ENCODE measurements around the gene NAV2.

Gene NAV2

GRCh38 chr11:19813158-19813879, 100.7 kb downstream of the NAV2 start:
- no peaks in the 10 kb centered on the region for H3K9me3 ChIP-seq (ENCODE audit: insufficient read depth, low read depth, low read length)
- H3K4me3 ChIP-seq (ENCODE audit: low read length), result no peak overlapping the region
- peaks cover 81% of the 10 kb centered on the region for H3K4me1 ChIP-seq (ENCODE audit: insufficient read depth, low read length)
- H3K9ac ChIP-seq (ENCODE audit: low read depth, low read length), result no peak overlapping the region
- WGBS, result 93% methylated on average over 13 of the region's 13 CpGs
- H3K36me3 ChIP-seq (ENCODE audit: insufficient read depth, low read length), result no peaks in the 10 kb centered on the region
- no peaks in the 10 kb centered on the region for H3K27me3 ChIP-seq (ENCODE audit: insufficient read depth, low read length)
- H3K27ac ChIP-seq (ENCODE audit: low read depth, low read length), result no peak overlapping the region

GRCh38 chr11:19814421-19814820, 101.8 kb downstream of the NAV2 start:
- Histone ChIP-seq H3K27ac (ENCODE audit: low read depth, low read length) (no peak overlapping the region), H3K4me3 (ENCODE audit: low read length) (no peak overlapping the region), H3K36me3 (ENCODE audit: insufficient read depth, low read length) (no peaks in the 10 kb centered on the region), H3K9ac (ENCODE audit: low read depth, low read length) (no peak overlapping the region), H3K4me1 (ENCODE audit: insufficient read depth, low read length) (peaks cover 83% of the 10 kb centered on the region), H3K9me3 (ENCODE audit: insufficient read depth, low read depth, low read length) (no peaks in the 10 kb centered on the region), H3K27me3 (ENCODE audit: insufficient read depth, low read length) (no peaks in the 10 kb centered on the region)
- WGBS, result 88% methylated on average over 2 of the region's 2 CpGs

GRCh38 chr11:19816040-19816439, 103.4 kb downstream of the NAV2 start:
- peak overlapping the region; percentile 100 for H3K27ac ChIP-seq (ENCODE audit: low read depth, low read length)
- H3K9ac ChIP-seq (ENCODE audit: low read depth, low read length), result peak overlapping the region; percentile 51; the same call in 1 of the 2 replicates
- H3K36me3 ChIP-seq (ENCODE audit: insufficient read depth, low read length), result peaks cover 5% of the 10 kb centered on the region; the same call in 1 of the 2 replicates
- 65% methylated on average over 9 of the region's 10 CpGs for WGBS
- H3K4me3 ChIP-seq (ENCODE audit: low read length), result no peak overlapping the region; the same call in 1 of the 2 replicates
- H3K4me1 ChIP-seq (ENCODE audit: insufficient read depth, low read length), result peaks cover 83% of the 10 kb centered on the region
- H3K9me3 ChIP-seq (ENCODE audit: insufficient read depth, low read depth, low read length), result no peaks in the 10 kb centered on the region
- no peaks in the 10 kb centered on the region for H3K27me3 ChIP-seq (ENCODE audit: insufficient read depth, low read length)

- Histone ChIP-seq H3K27me3 (ENCODE audit: insufficient read depth, low read length) (no peaks in the 10 kb centered on the region), H3K4me3 (ENCODE audit: low read length) (peak overlapping the region; percentile 19), H3K9ac (ENCODE audit: low read depth, low read length) (peak overlapping the region; percentile 48), H3K36me3 (ENCODE audit: insufficient read depth, low read length) (peaks cover 11% of the 10 kb centered on the region; the same call in 1 of the 2 replicates), H3K27ac (ENCODE audit: low read depth, low read length) (peak overlapping the region; percentile 100), H3K9me3 (ENCODE audit: insufficient read depth, low read depth, low read length) (no peaks in the 10 kb centered on the region), H3K4me1 (ENCODE audit: insufficient read depth, low read length) (peaks cover 75% of the 10 kb centered on the region)
- 19% methylated on average over 4 of the region's 4 CpGs for WGBS
Measured at GRCh38 chr11:19816817-19817216, 104.2 kb downstream of the NAV2 start.

- peaks cover 73% of the 10 kb centered on the region for H3K4me1 ChIP-seq (ENCODE audit: insufficient read depth, low read length)
- H3K9ac ChIP-seq (ENCODE audit: low read depth, low read length), result peak overlapping the region; percentile 75
- 18% methylated on average over 6 of the region's 6 CpGs for WGBS
- peak overlapping the region; percentile 100 for H3K27ac ChIP-seq (ENCODE audit: low read depth, low read length)
- peak overlapping the region; percentile 35 for H3K4me3 ChIP-seq (ENCODE audit: low read length)
- no peaks in the 10 kb centered on the region for H3K9me3 ChIP-seq (ENCODE audit: insufficient read depth, low read depth, low read length)
- no peaks in the 10 kb centered on the region for H3K27me3 ChIP-seq (ENCODE audit: insufficient read depth, low read length)
- H3K36me3 ChIP-seq (ENCODE audit: insufficient read depth, low read length), result peaks cover 11% of the 10 kb centered on the region; the same call in 1 of the 2 replicates
Measured at GRCh38 chr11:19817265-19817851, 104.7 kb downstream of the NAV2 start.

- Histone ChIP-seq H3K27me3 (ENCODE audit: insufficient read depth, low read length) (no peaks in the 10 kb centered on the region), H3K36me3 (ENCODE audit: insufficient read depth, low read length) (peaks cover 11% of the 10 kb centered on the region; the same call in 1 of the 2 replicates), H3K9me3 (ENCODE audit: insufficient read depth, low read depth, low read length) (no peaks in the 10 kb centered on the region), H3K27ac (ENCODE audit: low read depth, low read length) (peak overlapping the region; percentile 100), H3K4me1 (ENCODE audit: insufficient read depth, low read length) (peaks cover 71% of the 10 kb centered on the region), H3K4me3 (ENCODE audit: low read length) (peak overlapping the region; percentile 35), H3K9ac (ENCODE audit: low read depth, low read length) (peak overlapping the region; percentile 75)
- 21% methylated on average over 3 of the region's 3 CpGs for WGBS
Measured at GRCh38 chr11:19817870-19818269, 105.2 kb downstream of the NAV2 start.

GRCh38 chr11:19818619-19819018, 106.0 kb downstream of the NAV2 start:
- H3K9me3 ChIP-seq (ENCODE audit: insufficient read depth, low read depth, low read length), result no peaks in the 10 kb centered on the region
- no peak overlapping the region for H3K9ac ChIP-seq (ENCODE audit: low read depth, low read length)
- H3K27me3 ChIP-seq (ENCODE audit: insufficient read depth, low read length), result no peaks in the 10 kb centered on the region
- H3K36me3 ChIP-seq (ENCODE audit: insufficient read depth, low read length), result peaks cover 11% of the 10 kb centered on the region; the same call in 1 of the 2 replicates
- 77% methylated on average over 3 of the region's 3 CpGs for WGBS
- no peak overlapping the region for H3K4me3 ChIP-seq (ENCODE audit: low read length)
- peaks cover 70% of the 10 kb centered on the region for H3K4me1 ChIP-seq (ENCODE audit: insufficient read depth, low read length)
- H3K27ac ChIP-seq (ENCODE audit: low read depth, low read length), result peak overlapping the region; percentile 100; the same call in 1 of the 2 replicates

- H3K4me1 ChIP-seq (ENCODE audit: insufficient read depth, low read length), result peaks cover 66% of the 10 kb centered on the region
- H3K9me3 ChIP-seq (ENCODE audit: insufficient read depth, low read depth, low read length), result no peaks in the 10 kb centered on the region
- H3K27ac ChIP-seq (ENCODE audit: low read depth, low read length), result peak overlapping the region; percentile 100; the same call in 1 of the 2 replicates
- WGBS, result 51% methylated on average over 2 of the region's 2 CpGs
- peak overlapping the region; percentile 41; the same call in 1 of the 2 replicates for H3K9ac ChIP-seq (ENCODE audit: low read depth, low read length)
- H3K4me3 ChIP-seq (ENCODE audit: low read length), result no peak overlapping the region
- H3K36me3 ChIP-seq (ENCODE audit: insufficient read depth, low read length), result peaks cover 11% of the 10 kb centered on the region; the same call in 1 of the 2 replicates
- H3K27me3 ChIP-seq (ENCODE audit: insufficient read depth, low read length), result no peaks in the 10 kb centered on the region
Measured at GRCh38 chr11:19819148-19819547, 106.5 kb downstream of the NAV2 start.

GRCh38 chr11:19820100-19820499, 107.5 kb downstream of the NAV2 start:
- Histone ChIP-seq H3K4me1 (ENCODE audit: insufficient read depth, low read length) (peaks cover 60% of the 10 kb centered on the region), H3K27me3 (ENCODE audit: insufficient read depth, low read length) (no peaks in the 10 kb centered on the region), H3K27ac (ENCODE audit: low read depth, low read length) (0 out of 2 replicates have a peak overlapping the region, but pooled peaks have one; percentile 16), H3K4me3 (ENCODE audit: low read length) (no peak overlapping the region), H3K9me3 (ENCODE audit: insufficient read depth, low read depth, low read length) (no peaks in the 10 kb centered on the region), H3K36me3 (ENCODE audit: insufficient read depth, low read length) (peaks cover 11% of the 10 kb centered on the region; the same call in 1 of the 2 replicates), H3K9ac (ENCODE audit: low read depth, low read length) (no peak overlapping the region)
- 89% methylated on average over 1 of the region's 1 CpG for WGBS

- Histone ChIP-seq H3K9me3 (ENCODE audit: insufficient read depth, low read depth, low read length) (no peaks in the 10 kb centered on the region), H3K27ac (ENCODE audit: low read depth, low read length) (no peak overlapping the region), H3K27me3 (ENCODE audit: insufficient read depth, low read length) (no peaks in the 10 kb centered on the region), H3K36me3 (ENCODE audit: insufficient read depth, low read length) (peaks cover 11% of the 10 kb centered on the region; the same call in 1 of the 2 replicates), H3K4me1 (ENCODE audit: insufficient read depth, low read length) (peaks cover 60% of the 10 kb centered on the region), H3K4me3 (ENCODE audit: low read length) (no peak overlapping the region), H3K9ac (ENCODE audit: low read depth, low read length) (no peak overlapping the region)
- WGBS, result 100% methylated on average over 1 of the region's 1 CpG
Measured at GRCh38 chr11:19821412-19821875, 108.8 kb downstream of the NAV2 start.

GRCh38 chr11:19821993-19822392, 109.4 kb downstream of the NAV2 start:
- Histone ChIP-seq H3K4me1 (ENCODE audit: insufficient read depth, low read length) (peaks cover 60% of the 10 kb centered on the region), H3K27me3 (ENCODE audit: insufficient read depth, low read length) (no peaks in the 10 kb centered on the region), H3K27ac (ENCODE audit: low read depth, low read length) (no peak overlapping the region), H3K9me3 (ENCODE audit: insufficient read depth, low read depth, low read length) (no peaks in the 10 kb centered on the region), H3K4me3 (ENCODE audit: low read length) (no peak overlapping the region), H3K9ac (ENCODE audit: low read depth, low read length) (no peak overlapping the region), H3K36me3 (ENCODE audit: insufficient read depth, low read length) (peaks cover 11% of the 10 kb centered on the region; the same call in 1 of the 2 replicates)
- 94% methylated on average over 3 of the region's 3 CpGs for WGBS
